SH-SY5Y (cell line): ENCODE measurements around the gene LUZP1.

Source experiments
- GATA2 ChIP-seq: IDR thresholded peaks from 2 replicates; pipeline ENCODE4 v1.6.1; 2011; ENCODE audit warnings: mild to moderate bottlenecking, low read depth, low read length
- GATA3 ChIP-seq: IDR thresholded peaks from 2 replicates; pipeline ENCODE4 v1.6.1; 2011; ENCODE audit warnings: low read depth, mild to moderate bottlenecking, low read length, moderate library complexity

DNA sequence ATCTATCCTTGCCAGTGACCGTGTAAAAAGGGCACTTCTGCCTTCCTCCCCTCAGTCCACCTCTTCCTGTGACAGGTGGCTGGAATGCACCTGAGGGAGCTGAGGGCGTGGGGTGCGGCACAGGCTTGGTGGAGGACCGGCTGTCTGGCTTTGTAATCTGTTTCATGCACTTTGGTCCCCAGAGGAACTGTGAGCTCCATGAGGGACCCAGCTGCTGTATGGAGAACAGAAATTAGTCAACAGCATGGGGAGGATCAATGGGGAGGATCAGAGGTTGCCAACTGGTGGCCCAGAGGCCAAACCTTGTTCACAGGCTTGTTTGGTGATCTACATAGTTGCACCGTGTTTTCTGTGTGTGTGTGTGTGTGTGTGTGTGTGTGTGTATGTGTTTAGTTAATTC, 19.0 kb upstream of the LUZP1 start:
- no peak for TF ChIP-seq GATA2
- no peak for TF ChIP-seq GATA3
